Endometrial microvascular endothelial cells (primary cell): ENCODE data around the gene RELL1. TPM values are rescaled to one million over a fixed set of nuclear protein-coding genes. Genes with fewer than 3 reads are reported as not detected.
"Not testable (repeated sequence)": the region's sequence is repeated elsewhere in the genome, so short reads cannot be mapped to it uniquely, and the experiment has no call there.

Source experiments
- in situ Hi-C: cut with HindIII; loops from 2 replicates; pipeline ENCODE4 v1.10.0; 2017; ENCODE audit warnings: low sequenced_read_pairs, low pct_unique_long_range_greater_than_20kb; ENCODE audit errors: inconsistent ontology term
- total RNA-seq: library from RNA; depleted of rRNA; stranded (reverse); fragments of >200 nt; gene quantifications from one replicate; pipeline ENCODE4 v1.2.3, GENCODE V29; 2015; ENCODE audit errors: inconsistent ontology term

RELL1 gene
- total RNA-seq, 1 donor from 2014 or later, result 214 TPM

- in situ Hi-C loops, result no loop called here
Observed at GRCh38 chr4:37673538-37674192, 12.5 kb downstream of the RELL1 start.

DNA sequence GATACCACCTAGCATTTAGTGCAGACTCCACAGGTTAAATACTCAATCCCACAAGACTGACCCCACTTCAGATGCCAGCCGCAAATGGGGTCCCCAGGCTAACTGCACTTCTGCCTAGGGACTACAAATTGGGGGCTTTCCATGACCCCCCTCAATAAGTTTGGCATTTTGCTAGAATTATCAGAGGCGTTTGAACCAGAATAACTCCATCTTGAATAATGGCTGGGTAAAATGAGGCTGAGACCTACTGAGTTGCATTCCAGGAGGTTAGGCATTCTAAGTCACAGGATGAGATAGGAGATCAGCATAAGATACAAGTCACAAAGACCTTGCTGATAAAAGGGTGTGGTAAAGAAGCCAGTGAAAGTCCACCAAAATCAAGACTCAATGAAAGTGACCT, 15.1 kb downstream of the RELL1 start:
- in situ Hi-C loops, result no loop called here

GRCh38 chr4:37670249-37670648, 15.9 kb downstream of the RELL1 start:
- in situ Hi-C loops, result no loop called here

GRCh38 chr4:37669124-37669523, 17.1 kb downstream of the RELL1 start:
- in situ Hi-C loops, result not testable (repeated sequence)

DNA sequence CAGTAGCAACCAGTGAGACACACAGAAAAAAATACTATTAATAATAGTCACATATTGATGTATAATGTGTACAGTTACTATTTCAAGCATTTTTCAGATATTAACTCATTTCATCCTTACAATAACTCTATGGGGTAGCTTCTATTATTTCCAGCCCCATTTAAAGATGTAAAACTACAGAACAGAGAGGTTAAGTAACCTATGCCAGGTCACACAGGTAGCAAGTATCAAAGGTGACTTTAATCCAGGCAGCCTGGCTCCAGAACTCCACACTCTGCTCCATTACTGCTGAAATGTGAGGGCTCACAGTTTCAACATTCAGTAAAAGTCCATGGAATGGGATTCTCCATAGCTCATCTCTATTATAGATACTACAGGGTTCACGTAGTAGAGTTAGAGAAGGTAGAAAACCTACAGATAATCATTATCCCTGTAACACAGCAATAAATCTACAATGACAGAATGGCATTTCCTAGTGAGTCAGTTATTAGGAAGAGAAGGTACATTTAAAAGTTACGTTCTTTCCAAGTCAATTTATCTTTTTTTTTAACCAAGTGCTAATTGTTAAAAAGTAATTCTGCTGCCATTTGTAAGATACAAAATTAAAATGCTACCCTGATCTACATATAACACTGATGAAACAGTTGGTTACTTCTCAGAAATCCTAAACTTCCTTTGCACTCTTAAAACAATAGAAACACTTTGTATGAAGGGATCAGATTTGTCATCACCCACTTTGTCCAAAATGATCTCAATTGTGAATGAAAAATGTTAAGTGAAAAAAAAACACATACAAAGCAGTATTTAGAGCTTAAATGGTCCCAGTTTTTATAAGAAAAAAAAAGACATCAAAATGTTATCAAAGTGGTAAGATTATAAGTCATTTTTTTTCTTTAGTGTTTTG, 18.7 kb downstream of the RELL1 start:
- in situ Hi-C loops, result no loop called here

- in situ Hi-C loops, result no loop called here
Observed at GRCh38 chr4:37666625-37667071, 19.5 kb downstream of the RELL1 start.

- in situ Hi-C loops, result no loop called here
Observed at GRCh38 chr4:37665333-37666320, 20.5 kb downstream of the RELL1 start.

- in situ Hi-C loops, result no loop called here
Observed at GRCh38 chr4:37664696-37665095, 21.5 kb downstream of the RELL1 start.

DNA sequence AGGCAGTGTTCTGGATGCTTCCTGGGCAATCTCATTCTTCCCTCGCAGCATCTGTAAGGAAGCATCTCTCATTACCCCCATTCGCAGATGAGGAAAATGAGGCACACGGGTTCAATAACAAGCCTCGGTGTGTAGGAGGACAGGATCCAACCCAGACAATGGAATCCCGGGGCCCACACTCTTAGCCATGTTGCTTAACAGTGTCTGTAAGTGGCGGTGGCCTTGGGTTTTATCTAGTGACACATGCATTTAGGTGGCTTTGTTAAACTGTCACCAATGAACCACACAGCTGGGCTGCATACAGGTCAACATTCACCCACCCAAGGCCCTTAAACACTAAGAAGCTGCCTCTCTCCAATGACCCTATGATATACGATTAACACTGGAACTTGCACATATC, 22.6 kb downstream of the RELL1 start:
- in situ Hi-C loops, result no loop called here

DNA sequence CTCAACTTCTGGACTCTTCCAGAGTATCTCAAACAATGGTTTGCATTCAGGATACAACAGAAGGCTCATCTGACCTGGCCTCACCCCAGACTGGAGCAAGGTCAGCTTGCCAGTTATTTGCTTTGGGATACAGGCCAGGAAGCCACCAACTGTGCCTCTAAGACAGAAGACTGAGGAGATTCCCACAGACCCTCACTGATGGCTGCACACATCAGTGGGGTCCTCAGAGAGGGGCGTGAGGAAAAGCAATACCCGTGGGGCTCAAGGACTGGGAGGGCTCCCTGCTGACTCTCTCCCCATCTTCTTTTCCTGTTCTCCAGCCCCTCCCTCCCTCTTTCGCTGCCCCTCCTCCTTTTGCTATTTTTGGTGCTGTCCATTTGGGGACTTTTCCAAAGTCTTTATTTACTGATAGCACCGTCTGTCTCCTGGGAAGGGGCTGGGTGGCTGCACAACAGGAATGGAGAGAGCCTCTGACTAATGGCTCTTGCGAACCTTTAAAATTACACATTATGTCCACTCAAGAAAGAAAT, 23.2 kb downstream of the RELL1 start:
- in situ Hi-C loops, result no loop called here

- in situ Hi-C loops, result no loop called here
Observed at GRCh38 chr4:37662251-37662650, 23.9 kb downstream of the RELL1 start.

GRCh38 chr4:37661772-37662171, 24.4 kb downstream of the RELL1 start:
- in situ Hi-C loops, result no loop called here

- in situ Hi-C loops, result no loop called here
Observed at GRCh38 chr4:37659696-37660095, 26.5 kb downstream of the RELL1 start.

- in situ Hi-C loops, result no loop called here
Observed at GRCh38 chr4:37656649-37657048, 29.5 kb downstream of the RELL1 start.

DNA sequence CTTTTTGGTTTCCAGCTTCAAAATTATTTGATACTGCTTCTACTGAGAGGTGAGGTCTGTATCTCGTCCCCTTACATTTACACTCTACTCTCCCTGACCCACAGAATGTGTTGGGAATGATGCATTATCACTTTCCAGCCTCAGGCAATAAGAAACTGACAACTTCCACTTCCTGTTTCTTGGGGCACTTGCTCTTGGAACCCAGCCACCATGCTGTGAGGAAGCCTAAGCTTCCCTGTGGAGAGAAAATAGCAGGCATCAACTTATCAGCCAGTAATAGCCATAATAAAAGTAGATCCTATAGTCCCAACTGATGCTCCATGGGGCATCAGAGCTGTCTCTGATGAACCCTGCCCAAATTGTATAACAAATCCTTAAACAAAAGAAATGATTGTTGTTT, 32.6 kb downstream of the RELL1 start:
- in situ Hi-C loops, result loop anchor here (5.0 kb wide), 1 partner anchor 34 kb away; the partner anchor contains the start of gene RELL1

DNA sequence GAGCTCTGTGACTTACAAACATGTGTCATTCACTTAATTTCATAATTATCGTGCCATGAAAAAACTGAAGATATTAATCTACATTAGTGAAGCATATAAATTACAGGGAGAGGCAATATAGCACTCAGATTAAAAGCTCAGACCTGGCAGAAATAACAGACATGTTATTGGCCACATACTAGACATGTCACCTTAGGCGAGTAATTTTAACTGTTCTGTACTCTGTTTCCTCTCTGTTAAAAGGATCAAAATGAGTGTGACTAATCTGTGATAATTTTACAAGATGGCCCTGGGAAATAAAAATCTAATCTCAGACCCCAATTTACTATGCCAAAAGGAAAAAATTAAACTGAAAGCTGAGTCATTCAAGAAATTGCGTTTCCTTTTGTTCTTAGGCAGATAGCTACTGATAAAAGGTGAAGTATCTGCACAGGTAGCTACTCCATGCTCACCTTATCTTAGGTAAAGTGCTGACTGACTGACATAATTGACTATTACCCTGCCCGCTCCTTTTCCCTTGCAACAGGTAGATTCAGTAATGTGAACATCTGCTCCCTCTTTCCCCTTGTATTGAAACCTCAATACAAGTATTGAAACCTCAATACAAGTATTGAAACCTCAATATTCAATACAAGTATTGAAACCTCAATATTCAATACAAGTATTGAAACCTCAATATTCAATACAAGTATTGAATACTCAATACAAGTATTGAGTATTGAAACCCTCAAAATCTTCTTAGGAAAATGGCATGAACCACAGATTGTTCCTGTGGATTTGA, 33.2 kb downstream of the RELL1 start:
- in situ Hi-C loops, result loop anchor here (5.0 kb wide), 1 partner anchor 34 kb away; the partner anchor contains the start of gene RELL1

DNA sequence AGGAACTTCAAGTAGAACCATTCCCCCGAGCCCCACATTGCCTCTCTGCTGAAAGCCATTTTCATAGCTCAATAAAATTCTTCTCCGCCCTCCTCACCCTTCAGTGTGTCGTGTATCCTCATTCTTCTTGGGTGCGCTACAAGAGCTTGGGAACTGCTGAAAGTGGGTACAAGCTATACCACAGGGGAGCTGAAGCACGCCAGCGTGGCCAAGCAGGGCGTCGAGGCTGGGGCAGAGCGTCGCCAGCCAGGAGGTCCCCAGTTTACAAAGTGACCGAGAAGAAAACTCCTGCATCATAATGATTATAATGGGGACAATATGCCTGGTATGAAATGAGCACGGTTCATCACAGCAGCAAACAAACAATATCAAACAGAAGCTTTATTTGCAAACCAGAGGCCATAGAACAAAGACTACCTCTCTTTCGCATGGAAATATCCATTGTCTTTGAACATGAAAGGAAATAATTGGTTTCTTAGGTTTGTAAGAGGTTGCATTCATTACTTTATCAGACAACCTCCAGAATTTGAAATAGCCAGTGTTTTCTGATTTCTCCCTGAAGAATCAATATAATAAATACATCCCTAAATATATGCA, 34.3 kb downstream of the RELL1 start:
- in situ Hi-C loops, result loop anchor here (5.0 kb wide), 1 partner anchor 35 kb away; the partner anchor contains the start of gene RELL1
